EH (cell line): ENCODE data around the gene GALNT2.

Source experiments
- DNase-seq: peaks from one replicate; pipeline ENCODE4 v3.0.0-alpha.2; 2015; ENCODE audit warnings: low read depth

Gene GALNT2

DNA sequence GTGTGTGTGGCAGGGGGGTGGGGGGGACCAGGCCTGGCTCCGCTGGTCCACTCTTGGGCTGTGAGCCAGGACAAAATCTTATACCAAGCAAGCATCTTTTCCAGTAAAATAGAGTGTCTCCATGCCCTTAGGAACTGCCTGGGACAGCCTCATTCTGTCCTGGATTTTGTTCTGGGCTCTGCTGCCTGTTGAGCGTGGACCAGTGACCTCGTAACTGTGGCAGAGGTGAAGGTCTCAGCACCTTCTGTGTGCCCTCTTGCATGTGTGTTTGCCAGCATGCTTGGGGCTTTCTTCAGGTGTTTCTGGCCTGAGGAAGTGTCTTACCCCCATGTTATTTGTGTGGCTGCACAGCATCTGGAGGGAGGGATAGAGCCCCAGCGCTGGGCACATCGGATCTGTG, 45.7 kb downstream of the GALNT2 start:
- no peak for DNase-seq

DNA sequence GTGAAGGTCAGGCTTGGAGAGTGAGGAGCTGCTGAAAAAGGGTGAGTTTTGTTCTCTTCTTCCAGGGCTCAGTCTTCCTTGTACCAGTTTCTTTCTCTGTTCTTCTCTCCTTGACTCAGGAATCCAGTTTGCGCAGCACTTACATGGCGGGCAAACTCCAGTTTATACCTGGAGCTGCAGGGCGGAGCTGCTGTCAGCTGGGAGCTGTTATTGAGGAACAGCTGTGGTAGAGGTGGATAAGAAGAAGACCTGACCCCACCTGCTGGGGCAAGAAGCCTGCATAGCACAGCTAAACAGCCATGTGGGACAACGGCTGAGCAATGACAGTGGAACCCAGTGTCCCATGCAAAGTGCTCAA, 46.2 kb downstream of the GALNT2 start:
- no peak for DNase-seq

DNA sequence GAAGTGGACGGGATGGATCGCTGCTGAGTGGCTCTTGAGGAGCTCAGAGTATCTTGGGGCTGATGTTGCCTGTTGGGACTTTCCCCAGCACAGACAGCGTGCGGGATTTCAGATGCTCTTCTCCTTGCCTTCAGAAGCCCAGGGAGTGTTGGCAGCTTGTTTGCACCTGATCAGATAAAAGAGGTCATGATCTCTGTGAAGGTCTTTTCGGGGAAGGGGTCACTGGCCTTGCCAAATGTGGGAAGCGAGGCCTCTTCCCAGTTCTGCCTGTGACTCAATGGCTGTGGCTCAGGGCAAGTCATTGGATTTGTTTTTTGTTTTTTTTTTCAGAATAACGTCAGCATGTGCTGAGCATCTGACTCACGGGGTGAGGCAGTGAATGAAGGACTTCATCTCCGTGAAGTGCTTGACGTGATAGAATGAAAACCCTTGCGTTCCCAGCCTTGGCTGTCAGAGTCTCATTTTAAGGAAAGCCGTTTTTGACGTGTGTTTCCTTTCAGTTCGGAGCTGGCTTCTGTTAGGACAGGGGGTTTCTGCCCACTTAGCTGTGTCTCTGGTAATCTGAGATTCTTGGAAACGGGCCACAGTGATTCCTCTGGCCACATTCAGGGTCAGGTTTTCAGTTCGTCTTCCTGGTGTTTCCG, 46.7 kb downstream of the GALNT2 start:
- peak; percentile 95 for DNase-seq

- no peak for DNase-seq
These were observed 47.2 kb downstream of the GALNT2 start for GRCh38 chr1:230114237-230114651.

GRCh38 chr1:230117694-230118093, 50.7 kb downstream of the GALNT2 start:
- no peak for DNase-seq

GRCh38 chr1:230119340-230119739, 52.3 kb downstream of the GALNT2 start:
- DNase-seq: no peak

DNA sequence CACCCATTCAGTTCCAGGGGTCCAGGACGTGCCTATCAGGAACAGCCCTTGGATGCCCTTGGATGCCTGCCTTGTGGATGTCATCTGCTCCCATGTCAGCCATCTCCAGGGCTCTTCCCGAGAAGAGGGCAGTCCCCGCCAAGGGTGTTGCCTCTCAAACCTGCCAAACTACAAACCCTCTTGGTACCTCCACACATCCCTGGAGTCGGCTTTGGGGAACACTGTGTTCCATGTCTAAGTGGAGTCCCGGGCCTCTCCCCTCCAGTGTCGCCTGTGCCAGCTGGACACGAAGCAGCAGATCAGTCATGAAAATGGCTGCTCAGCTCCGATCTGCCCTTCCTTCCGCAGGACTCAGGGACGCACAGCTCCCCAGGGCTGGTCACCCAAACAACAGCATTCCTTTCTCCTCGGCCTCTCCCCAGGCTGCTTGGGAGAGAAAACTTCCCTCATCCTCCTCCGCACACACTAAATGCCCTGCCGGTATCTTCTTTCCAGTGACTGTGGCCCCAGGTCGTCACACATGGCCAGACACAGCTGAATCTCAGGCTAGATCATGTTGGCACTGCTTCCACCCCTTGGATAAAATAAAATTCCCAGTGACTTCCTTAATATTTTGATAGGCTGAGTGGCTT, 53.4 kb downstream of the GALNT2 start:
- no peak for DNase-seq

DNA sequence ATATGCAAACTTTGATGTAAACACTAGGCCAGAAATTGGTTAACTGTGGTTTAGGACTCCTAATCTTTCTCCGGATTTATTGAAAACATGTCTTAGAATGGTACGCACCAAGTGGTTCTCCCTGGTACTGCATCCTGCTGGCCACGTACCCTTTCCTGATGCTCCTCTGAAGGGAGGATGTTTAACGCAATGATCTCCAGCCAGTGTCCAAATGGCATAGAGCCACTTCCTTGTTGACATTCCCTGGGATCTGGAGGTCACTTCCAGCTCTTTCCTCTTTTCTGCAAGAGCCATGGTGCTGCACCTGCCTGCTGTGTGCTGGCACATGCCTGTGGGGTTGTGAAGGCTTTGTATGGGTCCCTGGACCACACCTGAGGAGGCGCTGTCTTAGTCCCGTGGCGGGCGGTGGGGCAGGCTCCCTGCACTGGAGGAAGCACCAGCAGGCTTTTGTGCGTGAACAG, 53.9 kb downstream of the GALNT2 start:
- DNase-seq: no peak

DNA sequence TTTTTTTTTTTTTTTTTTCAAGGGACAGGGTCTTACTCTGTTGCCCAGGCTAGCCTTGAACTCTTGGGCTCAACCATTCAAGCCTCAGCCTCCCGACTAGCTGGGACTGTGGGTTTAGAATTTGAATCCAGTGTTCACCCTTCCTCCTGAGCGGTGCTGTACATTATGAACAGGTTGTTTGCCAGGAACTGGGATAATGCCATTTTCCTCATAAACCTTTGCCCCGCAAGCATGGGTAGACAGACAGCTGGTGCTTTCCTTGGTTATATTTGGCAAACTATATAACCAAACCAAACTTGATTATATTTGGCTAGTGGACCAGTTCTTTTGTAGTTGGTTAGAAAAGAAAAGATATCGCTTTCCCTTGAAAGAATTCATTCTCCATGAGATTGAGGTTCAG, 54.9 kb downstream of the GALNT2 start:
- no peak for DNase-seq

DNA sequence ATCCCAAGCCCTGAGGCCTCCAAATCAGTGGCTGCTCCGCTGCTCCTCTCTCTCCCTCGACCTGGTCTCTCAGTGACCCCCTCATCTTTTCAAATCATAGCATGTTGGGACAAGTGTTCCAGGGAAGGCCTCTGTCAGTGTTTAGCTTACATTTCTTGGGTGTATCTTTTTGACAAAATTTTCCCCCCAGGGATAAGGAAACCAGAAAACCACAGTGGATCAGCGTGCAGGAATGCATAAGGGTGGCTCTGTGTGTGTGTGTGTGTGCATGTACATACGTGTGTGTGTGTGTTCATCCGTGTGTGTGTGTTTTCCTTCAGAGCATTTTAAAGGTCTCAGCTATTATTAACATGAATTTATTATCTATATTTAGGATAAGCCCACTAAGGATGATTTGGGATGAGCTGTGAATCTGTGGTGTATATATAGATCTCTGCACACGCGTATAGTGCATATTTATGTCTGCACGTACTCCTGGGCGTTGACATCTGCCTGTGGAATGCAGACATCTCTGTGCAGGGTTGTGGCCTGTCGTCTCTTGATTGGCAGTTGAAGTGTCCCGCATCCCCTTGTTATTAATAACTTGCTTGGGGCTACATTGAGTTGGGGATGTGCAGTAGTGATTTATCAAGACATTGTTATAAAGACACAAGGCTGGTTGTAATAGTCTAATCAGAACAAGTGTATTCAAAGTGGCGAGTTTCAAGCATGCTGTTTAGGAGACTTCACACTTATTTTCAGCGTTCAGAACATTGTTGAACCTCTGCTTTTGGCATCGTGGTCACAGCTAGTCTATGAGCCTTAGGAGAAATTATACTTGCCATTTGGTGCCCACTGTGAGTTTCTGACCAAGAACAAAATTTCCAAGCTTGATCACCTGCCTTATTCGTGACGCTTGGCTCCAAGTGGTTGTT, 55.6 kb downstream of the GALNT2 start:
- DNase-seq: peak; percentile 43

- DNase-seq: no peak
These were observed 56.5 kb downstream of the GALNT2 start for GRCh38 chr1:230123280-230124185.

GRCh38 chr1:230124186-230125128, 57.4 kb downstream of the GALNT2 start:
- DNase-seq: peak; percentile 34

DNA sequence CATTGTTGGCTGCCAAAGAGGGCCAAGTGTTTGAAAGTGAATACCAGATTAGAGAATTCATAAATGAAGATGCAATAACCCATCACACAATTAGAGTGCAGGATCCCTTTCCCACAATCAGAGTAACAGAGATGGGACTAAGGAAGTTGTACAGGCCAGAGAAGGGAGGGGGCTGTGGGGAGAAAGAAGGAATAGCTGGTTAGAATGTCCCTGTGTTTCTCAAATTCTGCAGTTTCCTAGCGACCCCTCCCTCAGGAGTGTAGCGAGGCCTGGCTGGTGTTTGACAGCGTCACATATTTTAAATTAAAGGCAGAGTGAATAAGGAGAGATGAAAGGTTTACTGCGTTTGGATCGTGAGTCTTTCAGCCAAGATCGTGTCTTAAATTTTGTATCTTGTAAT, 58.1 kb downstream of the GALNT2 start:
- no peak for DNase-seq

DNA sequence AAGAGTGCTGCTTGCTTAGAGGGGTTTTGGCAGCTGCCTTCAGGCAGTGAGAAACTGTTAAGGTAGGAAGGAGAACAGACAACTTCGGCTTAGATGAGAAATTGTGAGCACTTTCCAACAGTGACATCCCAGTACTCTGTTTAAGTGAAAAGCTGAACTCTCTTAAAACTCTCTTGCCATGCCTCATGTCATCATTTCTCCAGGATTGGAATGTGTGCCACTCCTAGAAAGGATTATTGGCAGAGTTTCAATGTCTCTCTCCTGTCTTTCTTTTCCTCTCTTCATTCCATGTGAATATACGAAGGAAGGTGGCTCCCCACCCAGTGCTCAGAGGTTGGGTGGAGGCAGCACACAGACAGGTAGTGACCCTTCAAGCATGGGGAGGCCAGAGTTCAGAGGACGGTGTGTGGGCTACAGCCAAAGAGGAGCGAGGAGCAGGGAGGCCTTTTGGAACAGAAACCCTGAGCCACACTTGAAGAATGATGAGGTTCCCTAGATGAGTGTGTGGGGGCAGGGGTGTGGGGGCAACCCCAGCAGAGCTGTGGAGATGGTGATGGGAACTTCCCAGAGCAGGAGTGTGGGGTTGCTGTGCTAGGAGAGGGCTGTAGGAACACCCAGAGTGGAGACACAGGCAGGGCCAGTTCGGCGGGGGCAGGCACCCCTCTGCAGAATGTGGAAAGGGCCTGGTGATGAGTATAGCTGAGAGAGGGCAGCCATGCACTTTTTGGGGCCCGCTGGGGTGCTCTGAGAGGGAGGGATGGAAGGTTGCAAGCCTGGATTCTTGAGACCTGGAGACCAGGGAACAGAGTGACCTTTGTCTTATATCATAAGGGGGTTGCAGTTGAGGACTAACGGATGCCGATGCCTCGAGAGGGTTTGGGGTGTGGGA, 58.8 kb downstream of the GALNT2 start:
- peak; percentile 72 for DNase-seq

DNA sequence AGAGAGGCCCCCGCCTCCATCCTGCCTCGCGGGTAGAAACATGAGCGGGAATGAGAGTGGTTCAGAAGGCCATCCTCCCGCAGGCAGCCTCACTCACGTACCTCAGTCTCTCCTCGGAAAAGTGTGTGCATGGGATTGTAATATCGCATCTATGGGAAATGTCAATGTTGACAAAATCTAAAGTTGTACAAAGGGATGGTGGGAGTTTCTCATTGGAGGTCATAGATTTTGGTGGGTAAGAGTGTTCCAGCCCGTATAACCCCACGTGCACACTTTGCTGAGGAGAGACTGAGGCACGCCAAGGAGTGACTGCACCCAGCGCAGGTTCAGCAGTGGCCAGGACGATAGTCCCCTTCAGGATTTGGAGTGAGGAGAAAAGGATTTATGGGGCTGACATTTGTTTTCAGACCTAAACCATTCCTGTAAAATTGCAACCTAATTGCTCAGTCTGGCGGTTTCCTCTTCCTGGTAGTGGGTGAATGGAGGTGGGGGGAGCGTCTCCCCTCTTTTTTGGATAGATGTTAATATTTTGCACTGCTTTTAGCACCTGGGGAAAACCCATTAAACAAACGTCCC, 59.6 kb downstream of the GALNT2 start:
- no peak for DNase-seq

DNA sequence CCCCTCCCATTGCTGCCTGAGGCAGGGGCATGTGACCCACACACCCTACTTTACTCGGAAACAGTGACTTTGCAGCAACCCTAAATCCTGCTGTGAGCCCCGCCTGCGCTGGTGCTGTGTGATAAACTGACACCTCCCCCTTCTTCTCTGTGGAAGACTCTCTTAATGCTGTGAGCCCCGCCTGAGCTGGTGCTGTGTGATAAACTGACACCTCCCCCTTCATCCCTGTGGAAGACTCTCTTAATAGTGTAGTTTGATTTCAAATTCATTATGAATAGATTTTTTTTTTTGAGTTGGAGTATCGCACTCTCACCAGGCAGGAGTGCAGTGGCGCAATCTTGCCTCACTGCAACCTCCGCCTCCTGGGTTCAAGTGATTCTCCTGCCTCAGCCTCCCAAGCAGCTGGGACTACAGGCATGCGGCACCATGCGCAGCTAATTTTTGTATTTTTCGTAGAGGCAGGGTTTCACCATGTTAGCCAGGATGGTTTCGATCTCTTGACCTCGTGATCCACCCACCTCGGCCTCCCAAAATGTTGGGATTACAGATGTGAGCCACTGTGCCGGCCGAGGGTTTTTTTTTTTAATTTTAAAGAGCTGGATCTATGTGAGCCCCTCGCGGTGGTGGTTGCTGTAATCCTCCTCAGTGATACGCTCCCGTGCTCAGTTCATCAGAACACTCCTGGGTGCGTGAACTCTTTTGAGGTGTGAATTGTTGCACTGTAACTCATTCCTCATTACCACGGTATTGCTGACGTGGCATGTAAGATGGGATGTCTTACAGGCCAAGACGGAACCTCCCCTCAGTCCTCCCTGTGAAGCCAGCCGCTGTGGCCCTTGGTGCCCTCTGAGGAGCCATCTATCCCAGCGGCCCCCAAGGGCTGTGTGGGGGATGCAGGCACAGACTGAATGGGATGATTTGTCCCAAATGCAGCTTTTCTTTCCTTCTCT, 60.3 kb downstream of the GALNT2 start:
- no peak for DNase-seq

- peak; percentile 36 for DNase-seq
These were observed 61.7 kb downstream of the GALNT2 start for GRCh38 chr1:230128569-230129285.

- DNase-seq: no peak
These were observed 62.3 kb downstream of the GALNT2 start for GRCh38 chr1:230129341-230129740.
